OCI-M1 (cell line): Measurements from ENCODE around the gene SLC24A4.
A peak's percentile ranks its signal among the peaks of the same experiment; 100 is the strongest.
"Not testable (repeated sequence)": the region's sequence is repeated elsewhere in the genome, so short reads cannot be mapped to it uniquely, and the experiment has no call there.

Experiments used
- DNase-seq: peaks from one replicate; lab custom pipeline; 2025; lab: John Stamatoyannopoulos, UW

SLC24A4 gene

DNA sequence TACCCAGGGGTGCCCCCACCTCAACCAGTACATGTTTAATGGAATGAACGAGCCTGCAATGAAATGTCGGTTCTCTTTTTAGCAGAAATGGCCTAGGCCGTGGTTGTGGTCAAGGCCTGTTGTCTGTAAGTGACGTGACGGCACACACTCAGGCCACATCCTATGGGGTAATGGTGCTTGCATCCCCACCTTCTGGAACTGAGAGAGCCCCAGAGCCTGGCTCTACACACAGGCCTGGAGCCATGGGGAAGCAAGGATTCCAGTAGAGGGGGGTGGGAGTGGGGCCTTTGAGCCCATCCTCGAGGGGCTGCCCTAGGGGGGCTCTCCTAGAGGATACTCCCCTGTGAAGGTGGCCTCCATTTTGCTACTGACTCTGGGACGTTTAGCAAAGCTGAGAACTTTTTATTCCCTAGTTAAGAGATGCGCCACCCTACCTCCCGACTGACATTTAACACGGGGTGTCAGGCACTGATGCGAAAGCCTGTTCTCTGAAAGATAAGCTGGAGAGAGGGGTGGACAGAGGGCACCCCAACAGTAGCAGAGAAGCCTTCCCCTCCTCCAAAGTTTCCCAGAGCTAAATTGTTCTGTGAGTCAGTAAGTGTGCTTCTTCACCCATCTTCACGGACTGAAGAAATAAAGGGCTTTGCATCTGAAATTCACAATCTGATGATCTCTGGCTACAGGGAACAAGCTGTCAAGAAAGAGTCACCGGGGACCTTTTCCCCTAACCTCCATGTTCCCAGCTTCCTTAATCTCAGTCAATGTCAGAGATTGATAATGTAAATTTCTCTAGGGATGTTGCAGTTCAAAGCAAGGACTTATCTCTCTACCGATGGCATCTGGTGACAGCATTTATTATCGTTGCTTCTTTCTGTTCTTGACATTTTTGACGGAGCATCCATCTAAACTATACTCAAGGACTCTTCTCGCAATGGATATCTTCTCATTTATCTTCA is 197.4 kb downstream of the SLC24A4 start:
- no peak for DNase-seq

- no peak for DNase-seq
Measured at GRCh38 chr14:92521058-92521415, 198.1 kb downstream of the SLC24A4 start.

- no peak for DNase-seq
Measured at GRCh38 chr14:92523752-92524151, 200.8 kb downstream of the SLC24A4 start.

- DNase-seq, result no peak
Measured at GRCh38 chr14:92524602-92525185, 201.7 kb downstream of the SLC24A4 start.

- DNase-seq, result no peak
Measured at GRCh38 chr14:92525322-92526095, 202.5 kb downstream of the SLC24A4 start.

DNA sequence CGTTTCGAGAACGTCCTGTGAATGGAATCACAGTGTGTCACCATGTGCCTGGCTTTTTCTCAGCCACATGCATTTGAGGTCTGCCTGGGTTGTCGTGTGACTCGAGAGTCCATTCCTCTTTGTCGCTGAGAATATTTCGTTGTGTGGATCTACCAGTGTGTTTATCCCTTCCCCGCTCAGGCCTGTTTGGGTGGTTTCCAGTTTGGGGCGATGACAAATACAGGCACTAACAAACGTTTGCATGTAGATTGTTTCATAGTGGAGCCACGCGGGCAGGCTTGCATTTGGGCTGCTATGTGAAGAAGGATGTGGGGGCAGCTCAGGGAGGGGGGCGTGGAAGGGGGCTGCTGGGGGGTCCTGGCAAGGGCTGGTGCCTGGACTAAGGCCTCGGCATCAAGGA is 204.8 kb downstream of the SLC24A4 start:
- no peak for DNase-seq

GRCh38 chr14:92528486-92529100 is 205.6 kb downstream of the SLC24A4 start:
- DNase-seq, result no peak

DNA sequence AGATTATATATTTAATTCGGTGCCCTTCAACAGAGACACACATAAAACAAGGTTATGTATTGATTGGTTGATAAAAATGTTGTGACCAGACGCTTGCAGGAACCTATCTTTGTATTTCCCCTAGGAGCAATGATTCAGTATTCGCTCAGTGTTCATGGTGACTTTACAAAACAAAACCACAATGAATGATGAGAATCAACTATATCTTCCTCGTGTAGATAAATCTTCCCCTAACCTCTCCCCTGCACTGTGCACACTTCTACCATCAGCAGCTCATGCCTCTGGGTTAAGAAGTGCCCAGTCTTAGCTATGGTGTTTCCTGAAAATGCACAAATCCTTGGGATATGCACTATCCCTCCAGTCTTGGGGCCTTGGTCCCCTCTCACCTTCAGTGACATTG is 206.9 kb downstream of the SLC24A4 start:
- peak; percentile 11 for DNase-seq

- no peak for DNase-seq
Measured at GRCh38 chr14:92531106-92531873, 208.3 kb downstream of the SLC24A4 start.

- no peak for DNase-seq
Measured at GRCh38 chr14:92532490-92533163, 209.7 kb downstream of the SLC24A4 start.

GRCh38 chr14:92534932-92535643 is 212.1 kb downstream of the SLC24A4 start:
- DNase-seq, result peak; percentile 2

DNA sequence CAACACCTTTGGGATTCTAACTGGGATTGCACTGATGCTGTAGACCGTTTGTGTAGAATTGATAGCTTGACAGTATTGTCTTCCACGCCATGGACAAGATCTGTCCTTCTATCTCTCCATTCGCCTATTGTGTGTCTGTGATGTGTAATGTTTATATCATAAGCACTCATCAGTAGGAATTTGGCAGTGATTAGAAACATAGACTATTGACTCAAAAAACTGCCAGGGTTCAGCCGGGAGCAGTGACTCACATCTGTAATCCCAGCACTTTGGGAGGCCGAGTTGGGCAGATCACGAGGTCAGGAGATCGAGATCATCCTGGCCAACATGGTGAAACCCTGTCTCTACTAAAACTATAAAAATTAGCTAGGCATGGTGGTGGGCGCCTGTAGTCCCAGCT is 213.3 kb downstream of the SLC24A4 start:
- DNase-seq, result not testable (repeated sequence)

- no peak for DNase-seq
Measured at GRCh38 chr14:92538412-92538985, 215.5 kb downstream of the SLC24A4 start.

DNA sequence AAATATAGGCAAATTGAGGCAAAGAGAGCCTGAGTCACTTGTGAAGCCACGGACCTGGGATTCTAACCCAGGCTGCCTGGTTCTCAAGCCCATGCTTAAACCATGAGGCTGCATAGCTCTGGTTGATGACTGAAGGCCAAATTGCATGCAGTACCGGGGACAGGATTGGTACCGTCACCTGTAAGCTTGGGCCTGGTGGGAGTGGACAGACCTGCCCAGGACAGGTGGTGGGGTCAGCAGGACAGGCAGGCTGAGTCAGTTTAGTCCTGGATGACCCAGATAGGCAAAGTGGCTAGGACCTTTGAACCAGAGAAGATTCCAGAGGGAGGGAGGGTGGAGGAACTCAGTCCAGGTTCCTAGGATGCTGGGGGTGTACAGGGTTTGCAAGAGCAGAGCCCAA is 216.5 kb downstream of the SLC24A4 start:
- no peak for DNase-seq

GRCh38 chr14:92539875-92540274 is 216.9 kb downstream of the SLC24A4 start:
- no peak for DNase-seq

- peak; percentile 10 for DNase-seq
Measured at GRCh38 chr14:92540472-92541048, 217.6 kb downstream of the SLC24A4 start.

DNA sequence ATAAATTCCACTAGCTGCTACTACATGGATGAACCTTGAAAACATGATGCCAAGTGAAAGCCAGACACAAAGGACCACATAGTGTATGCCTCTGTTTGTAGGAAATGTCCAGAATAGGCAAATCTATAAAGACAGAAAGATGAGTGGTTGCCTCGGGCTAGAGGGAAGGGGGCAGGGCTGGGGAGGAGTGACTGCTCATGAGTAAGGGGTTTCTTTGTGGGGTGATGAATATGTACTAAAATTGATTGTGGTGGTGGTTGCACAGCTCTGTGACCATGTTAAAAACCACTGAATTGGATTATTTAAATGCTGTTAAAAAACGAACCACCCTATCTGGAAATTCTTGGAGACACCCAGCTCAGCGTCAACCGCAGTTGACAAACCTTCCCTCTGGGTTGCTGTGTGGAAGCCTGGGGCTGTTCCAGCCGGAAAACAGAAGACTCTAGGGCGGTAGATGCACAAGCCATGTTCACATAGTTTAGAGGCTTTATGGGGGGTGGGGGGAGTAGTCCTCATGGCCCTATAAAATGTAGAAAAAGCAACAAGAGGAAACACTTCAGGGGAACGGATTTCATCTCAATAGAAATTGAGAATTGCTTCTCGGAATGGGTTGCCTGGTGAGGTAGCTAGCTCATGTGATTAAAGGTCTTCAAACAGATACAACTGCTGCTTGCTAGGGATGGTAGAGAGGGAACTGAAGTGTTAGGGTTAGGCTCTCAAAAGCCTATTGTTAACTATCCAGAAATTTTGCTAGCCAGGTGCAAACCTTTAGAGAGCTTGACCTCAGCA is 220.0 kb downstream of the SLC24A4 start:
- peak; percentile 65 for DNase-seq

DNA sequence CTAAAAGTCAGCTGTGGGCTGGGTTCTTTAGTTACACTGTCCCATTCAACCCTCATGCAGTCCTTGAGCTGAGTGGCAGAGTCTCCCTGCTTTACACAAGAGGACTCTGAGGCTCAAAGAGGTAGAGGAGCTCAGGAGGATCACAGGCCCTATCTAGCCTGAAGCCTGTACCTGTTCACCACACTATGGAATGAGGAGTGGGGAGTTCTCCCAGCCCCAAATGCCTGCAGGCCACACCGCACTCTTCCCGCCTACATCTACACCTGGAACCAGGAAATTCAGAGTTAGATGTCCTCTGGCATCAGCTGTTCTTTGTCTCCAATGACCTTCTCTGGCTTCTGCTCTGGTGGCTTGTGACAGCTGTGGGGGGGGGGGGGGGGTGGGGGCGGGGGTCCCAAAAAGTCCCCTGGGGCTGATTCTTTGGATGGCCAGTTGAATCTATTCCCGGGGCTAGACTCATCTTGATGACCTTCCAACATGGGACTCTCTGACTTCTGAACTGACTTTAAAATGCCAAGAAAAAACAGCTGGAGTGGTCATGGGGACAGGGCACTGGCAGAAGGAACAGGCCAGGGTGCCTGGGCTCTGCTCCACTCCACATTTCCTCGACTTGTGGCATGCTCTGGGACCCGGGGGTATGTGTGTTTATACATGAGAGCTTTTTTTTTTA is 221.2 kb downstream of the SLC24A4 start:
- DNase-seq, result no peak
